Heart right ventricle (tissue), 16 donors: Measurements from ENCODE around the gene AGPS. TPM values are rescaled to one million over a fixed set of nuclear protein-coding genes. Genes with fewer than 3 reads are reported as not detected.

Source experiments
- ATAC-seq, 8 donors: fragments of 200-7000 bp; cut with Tn5 transposase; one replicate each; pipeline ENCODE4 v1.9.1; 2020; ENCODE audit warnings: mild to moderate bottlenecking in 8 of 8, moderate library complexity in 8 of 8, moderate number of reproducible peaks in 1 of 8
- DNase-seq, 2 donors: peaks; one replicate each; pipeline ENCODE4 v3.0.0-alpha.2; 2020
- H3K27ac ChIP-seq, 10 donors: fragments of 200-600 bp; sonication (generic) in 2 of 10; one replicate each; pipeline versions ENCODE4 v1.5.0 to v1.8.0; 2020 to 2022; ENCODE audit warnings: mild to moderate bottlenecking in 3 of 10
- H3K27me3 ChIP-seq, 7 donors: fragments of 200-600 bp; one replicate each; pipeline ENCODE4 v1.8.0; 2021 to 2022; ENCODE audit warnings: mild to moderate bottlenecking in 2 of 7
- H3K36me3 ChIP-seq, 9 donors: fragments of 200-600 bp; sonication (generic) in 1 of 9; one replicate each; pipeline versions ENCODE4 v1.5.0 to v1.8.0; 2020 to 2022; ENCODE audit warnings: mild to moderate bottlenecking in 2 of 9
- H3K4me1 ChIP-seq, 9 donors: fragments of 200-600 bp; sonication (generic) in 1 of 9; one replicate each; pipeline versions ENCODE4 v1.5.0 to v1.8.0; 2020 to 2022; ENCODE audit warnings: mild to moderate bottlenecking in 4 of 9
- H3K4me3 ChIP-seq, 10 donors: fragments of 200-600 bp; sonication (generic) in 2 of 10; one replicate each; pipeline versions ENCODE4 v1.5.0 to v1.8.0; 2020 to 2022; ENCODE audit warnings: mild to moderate bottlenecking in 7 of 10, moderate library complexity in 2 of 10
- H3K9me3 ChIP-seq, 11 donors: fragments of 200-600 bp in 10 of 11; sonication (generic) in 2 of 11; one replicate each; pipeline versions ENCODE4 v1.5.0 to v1.8.0; 2013 to 2022; ENCODE audit warnings: mild to moderate bottlenecking in 2 of 11, control low read depth in 1 of 11, moderate library complexity in 1 of 11
- CTCF ChIP-seq, 9 donors: fragments of 200-600 bp; sonication (generic) in 2 of 9; IDR thresholded peaks; one replicate each; pipeline versions ENCODE4 v1.5.0 to v1.8.0; 2021 to 2022; ENCODE audit warnings: antibody characterized with exemption in 9 of 9, mild to moderate bottlenecking in 5 of 9, moderate library complexity in 1 of 9
- WGBS, 2 donors: extraction: QIAGEN DNeasy Blood & Tissue Kit; methylation state at CpG; one replicate each; pipeline ENCODE4 v1.1.7; 2013; ENCODE audit warnings: inconsistent platforms in 1 of 2; 5-methylcytosine and 5-hydroxymethylcytosine counted together
- intact Hi-C, 10 donors: fragments of 100-400 bp; cut with DNase I; formaldehyde crosslinking; loops; one replicate each; pipeline versions ENCODE4 v1.11.1 to v1.14.2; 2022
- polyA plus RNA-seq, 2 donors: library from polyadenylated mRNA; stranded (reverse); fragments of 200-250 nt; gene quantifications; one replicate each; pipeline ENCODE4 v1.2.3, GENCODE V29; 2013
- total RNA-seq, 10 donors: library from RNA; stranded (reverse); fragmentation: NEBNext Ultra II Directional in 3 of 10; extraction: Animal tissue kit (Norgen Biotek cat#: 25700) in 3 of 10; gene quantifications; one replicate each; pipeline versions ENCODE4 v1.2.1 to v1.2.4, GENCODE V29; 2021 to 2023
- donor health status: Arrhythmogenic right ventricular cardiomyopathy.
- donor health status: ischemic (EF 13 %, LVEDD 7.1; RV severe dilation, severe dysfunction).
- donor health status: healthy with polysubstance abuse.
- donor health status: DM: no; HTN: yes; CAD: no.
- donor health status: DM: no; HTN: no; CAD: no.
- donor health status: ischemic (EF 25% LVEDD 6.9; RV normal size, moderate dysfunction).
- donor health status: ischemic (EF 25% LVEDD 5.7; RV mildly dilated, moderate dysfunction).
- donor health status: healthy.
- donor health status: DM: yes; HTN: yes; CAD: no.
- donor health status: Ischemic cardiomyopathy.
- donor health status: ischemic (EF 35%, LVEDD 5.7; RV mildly dilated, moderate dysfunction).
- donor health status: nonischemic (EF 11% LVEDD 7.7; RV severe dilation, severe dysfunction).
- donor health status: DM: yes; HTN: yes; CAD: no.
- donor health status: PGD.
- donor health status: ischemic (EF 29% LVEDD 5.4; RV normal size, mild dysfunction).
- donor health status: nonischemic (EF 23%, LVEDD 6.1; RV moderate dilation, normal function).

AGPS gene
- total and polyA plus RNA-seq, 12 donors: 4.6 to 32.0 (median 28.4) TPM

- peaks cover 0 to 15% (median 0%) of the 10 kb centered on the region in 9 donors for H3K4me1 ChIP-seq
- ATAC-seq: no peak
- 86 to 97% methylated on average over 10 of the region's 10 CpGs for WGBS, 2 donors
- H3K4me3 ChIP-seq: no peak overlapping the region
- no peaks in the 10 kb centered on the region for H3K36me3 ChIP-seq
- no peak overlapping the region for H3K27ac ChIP-seq
- H3K9me3 ChIP-seq: no peaks in the 10 kb centered on the region
- DNase-seq: no peak
- H3K27me3 ChIP-seq: no peaks in the 10 kb centered on the region
- TF ChIP-seq CTCF (IDR thresholded peaks at IDR 0.05): no peak
- intact Hi-C loops: loop anchor here in 2 of 10 donors (5.0 kb wide), 2 partner anchors 61 to 71 kb away; a partner anchor contains a TSS
Observed at GRCh38 chr2:177545981-177546585, 153.5 kb downstream of the AGPS start.

- Histone ChIP-seq H3K27me3 (no peaks in the 10 kb centered on the region), H3K27ac (no peak overlapping the region), H3K9me3 (no peaks in the 10 kb centered on the region), H3K36me3 (no peaks in the 10 kb centered on the region), H3K4me1 (peaks cover 0 to 23% (median 5%) of the 10 kb centered on the region in 9 donors), H3K4me3 (no peak overlapping the region)
- DNase-seq (no peak), ATAC-seq (no peak)
- intact Hi-C loops: loop anchor here in 2 of 10 donors (5.0 kb wide), 2 partner anchors 60 to 70 kb away; a partner anchor contains a TSS
- no peak for TF ChIP-seq CTCF (IDR thresholded peaks at IDR 0.05)
Observed at GRCh38 chr2:177547122-177547521, 154.5 kb downstream of the AGPS start.

DNA sequence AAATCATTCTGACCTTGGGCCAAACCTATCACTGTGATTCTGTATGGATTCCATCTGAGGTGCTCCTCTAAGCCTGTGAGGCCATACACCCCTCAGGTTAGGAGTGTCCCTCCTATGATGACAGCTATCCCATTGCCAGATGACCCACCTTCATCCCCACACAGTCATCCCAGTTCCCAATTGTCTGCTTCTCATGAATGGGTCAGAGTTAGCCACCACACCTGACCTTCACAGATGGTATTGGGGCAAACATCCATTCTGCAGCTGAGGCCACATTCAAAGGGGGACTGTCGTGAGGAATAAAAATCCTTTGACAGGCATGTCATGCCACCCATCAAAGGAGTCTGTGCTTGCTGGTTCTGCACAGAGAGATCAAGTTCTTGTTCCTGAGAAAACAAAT, 155.2 kb downstream of the AGPS start:
- 93 to 94% methylated on average over 1 of the region's 1 CpG for WGBS, 2 donors
- no peaks in the 10 kb centered on the region for H3K36me3 ChIP-seq
- no peaks in the 10 kb centered on the region for H3K27me3 ChIP-seq
- intact Hi-C loops: loop anchor here in 2 of 10 donors (5.0 kb wide), 2 partner anchors 60 to 70 kb away; a partner anchor contains a TSS
- H3K9me3 ChIP-seq: no peaks in the 10 kb centered on the region
- no peak for ATAC-seq
- no peak overlapping the region for H3K4me3 ChIP-seq
- peaks cover 0 to 20% (median 5%) of the 10 kb centered on the region in 9 donors for H3K4me1 ChIP-seq
- TF ChIP-seq CTCF (IDR thresholded peaks at IDR 0.05): no peak
- DNase-seq: no peak
- H3K27ac ChIP-seq: no peak overlapping the region

DNA sequence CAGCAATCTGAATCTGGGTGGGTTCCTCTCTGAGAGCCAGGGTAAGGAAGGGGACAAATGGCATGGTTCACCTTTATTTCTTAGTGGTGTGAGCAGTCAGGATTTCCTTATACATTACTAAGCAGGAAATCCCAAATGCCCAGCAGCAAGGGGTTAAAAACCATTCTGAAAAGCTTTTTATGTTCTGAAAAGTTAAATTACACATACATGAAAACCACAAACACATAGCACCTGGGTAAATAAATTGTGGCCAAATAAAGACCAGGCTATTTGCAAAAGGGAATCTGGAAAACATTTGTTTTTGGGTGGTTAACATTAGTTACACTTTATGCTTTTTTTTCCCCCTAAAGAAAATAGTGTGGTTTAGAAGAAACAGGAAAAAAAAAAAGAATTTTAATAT, 156.1 kb downstream of the AGPS start:
- Histone ChIP-seq H3K4me1 (peaks cover 0 to 15% (median 7%) of the 10 kb centered on the region in 9 donors), H3K36me3 (no peaks in the 10 kb centered on the region), H3K9me3 (no peaks in the 10 kb centered on the region), H3K27ac (no peak overlapping the region), H3K4me3 (no peak overlapping the region), H3K27me3 (no peaks in the 10 kb centered on the region)
- no peak for TF ChIP-seq CTCF (IDR thresholded peaks at IDR 0.05)
- DNase-seq (no peak), ATAC-seq (no peak)
- intact Hi-C loops: loop anchor here in 2 of 10 donors (5.0 kb wide), 2 partner anchors 59 to 69 kb away; a partner anchor contains a TSS
